22Rv1 (cell line): ENCODE measurements around the gene EZH2.

ENCODE experiments used
- ZFX ChIP-seq: fragments of 450-650 bp; IDR thresholded peaks from 2 replicates; pipeline ENCODE4 v1.6.1; 2017; ENCODE audit warnings: antibody characterized with exemption, borderline replicate concordance
- TF ChIP-seq, protein P1 (sequence below): fragments of 450-650 bp; IDR thresholded peaks from 2 replicates; pipeline ENCODE4 v1.5.1; 2017; ENCODE audit warnings: mild to moderate bottlenecking

DNA sequence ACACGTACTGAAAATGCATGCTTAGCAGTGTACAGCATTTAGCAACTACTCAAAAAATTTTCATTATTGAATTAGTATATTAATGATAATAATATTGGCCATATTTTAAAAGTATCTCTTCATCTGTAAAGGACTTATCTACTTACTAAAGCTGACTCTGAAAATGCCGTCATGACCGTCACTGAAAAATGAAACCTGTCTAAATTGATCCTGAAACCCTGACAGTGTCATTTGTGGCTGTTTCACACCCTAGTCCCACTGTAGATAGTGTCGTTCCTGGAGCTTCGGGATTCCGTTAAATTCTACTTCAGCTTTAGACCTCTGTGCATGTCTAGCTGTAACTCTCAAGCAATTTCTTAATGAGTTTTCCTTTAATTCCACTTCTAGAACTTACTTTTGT lies 35.8 kb upstream of the EZH2 start:
- TF ChIP-seq, protein P1, sequence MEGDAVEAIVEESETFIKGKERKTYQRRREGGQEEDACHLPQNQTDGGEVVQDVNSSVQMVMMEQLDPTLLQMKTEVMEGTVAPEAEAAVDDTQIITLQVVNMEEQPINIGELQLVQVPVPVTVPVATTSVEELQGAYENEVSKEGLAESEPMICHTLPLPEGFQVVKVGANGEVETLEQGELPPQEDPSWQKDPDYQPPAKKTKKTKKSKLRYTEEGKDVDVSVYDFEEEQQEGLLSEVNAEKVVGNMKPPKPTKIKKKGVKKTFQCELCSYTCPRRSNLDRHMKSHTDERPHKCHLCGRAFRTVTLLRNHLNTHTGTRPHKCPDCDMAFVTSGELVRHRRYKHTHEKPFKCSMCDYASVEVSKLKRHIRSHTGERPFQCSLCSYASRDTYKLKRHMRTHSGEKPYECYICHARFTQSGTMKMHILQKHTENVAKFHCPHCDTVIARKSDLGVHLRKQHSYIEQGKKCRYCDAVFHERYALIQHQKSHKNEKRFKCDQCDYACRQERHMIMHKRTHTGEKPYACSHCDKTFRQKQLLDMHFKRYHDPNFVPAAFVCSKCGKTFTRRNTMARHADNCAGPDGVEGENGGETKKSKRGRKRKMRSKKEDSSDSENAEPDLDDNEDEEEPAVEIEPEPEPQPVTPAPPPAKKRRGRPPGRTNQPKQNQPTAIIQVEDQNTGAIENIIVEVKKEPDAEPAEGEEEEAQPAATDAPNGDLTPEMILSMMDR, result no peak
- no peak for TF ChIP-seq ZFX
